HG02884 (cell line): ENCODE results near the gene ZNF621.
A peak's percentile ranks its signal among the peaks of the same experiment; 100 is the strongest.
"Not testable (repeated sequence)": the region's sequence is repeated elsewhere in the genome, so short reads cannot be mapped to it uniquely, and the experiment has no call there.

Source experiments
- ATAC-seq: cut with Tn5 transposase; IDR thresholded peaks from one replicate; pipeline ENCODE4 v1.9.1; 2021; ENCODE audit warnings: mild to moderate bottlenecking, moderate library complexity; ENCODE audit not compliant: unreplicated experiment

Gene ZNF621

DNA sequence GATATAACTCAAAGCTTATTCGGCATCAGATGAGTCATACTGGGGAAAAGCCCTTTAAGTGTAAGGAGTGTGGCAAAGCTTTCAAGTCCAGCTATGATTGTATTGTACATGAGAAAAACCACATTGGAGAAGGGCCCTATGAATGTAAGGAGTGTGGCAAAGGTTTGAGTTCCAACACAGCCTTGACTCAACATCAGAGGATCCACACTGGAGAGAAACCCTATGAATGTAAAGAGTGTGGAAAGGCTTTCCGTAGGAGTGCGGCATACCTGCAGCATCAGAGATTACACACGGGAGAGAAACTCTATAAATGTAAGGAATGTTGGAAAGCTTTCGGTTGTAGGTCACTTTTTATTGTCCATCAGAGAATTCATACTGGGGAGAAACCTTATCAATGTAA lies 7.5 kb downstream of the ZNF621 start:
- no peak for ATAC-seq

DNA sequence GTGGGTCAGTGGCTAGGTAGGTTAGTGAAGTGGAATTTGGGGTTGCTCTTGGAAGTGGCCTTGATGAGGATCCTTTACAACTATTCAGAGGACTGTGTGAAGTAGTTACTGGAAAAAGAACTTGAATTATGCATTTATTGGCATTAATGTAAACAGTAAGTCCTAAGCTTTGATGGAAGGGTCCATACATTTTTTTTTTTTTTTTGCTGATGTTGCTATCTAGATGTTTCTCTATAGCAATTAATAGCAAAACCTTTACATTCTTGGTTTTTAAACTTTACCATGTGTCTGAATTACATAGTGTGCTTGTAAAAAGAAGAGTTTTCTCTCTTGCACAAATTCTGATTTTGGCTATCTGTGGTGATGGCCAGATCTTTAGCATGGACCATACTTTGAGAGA lies 9.5 kb downstream of the ZNF621 start:
- no peak for ATAC-seq

DNA sequence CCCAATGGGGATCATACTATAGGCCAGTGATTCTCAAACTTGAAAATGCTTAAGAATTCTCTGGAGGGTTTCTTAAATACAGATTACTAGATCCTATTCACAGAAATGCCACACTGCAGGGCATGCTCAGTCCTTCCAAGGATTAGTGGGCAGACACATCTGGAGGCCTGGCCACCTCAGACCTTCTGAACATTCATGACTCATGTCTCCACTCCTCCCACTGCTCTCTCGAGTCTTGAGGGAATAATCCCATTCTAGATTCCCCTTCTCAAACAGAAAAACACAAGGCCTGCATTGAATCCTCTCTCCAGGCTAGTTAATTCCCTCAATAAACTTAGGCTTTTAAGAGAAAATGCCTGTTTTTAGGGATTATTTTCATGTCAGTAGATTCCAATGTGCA lies 22.1 kb downstream of the ZNF621 start:
- ATAC-seq = no peak

DNA sequence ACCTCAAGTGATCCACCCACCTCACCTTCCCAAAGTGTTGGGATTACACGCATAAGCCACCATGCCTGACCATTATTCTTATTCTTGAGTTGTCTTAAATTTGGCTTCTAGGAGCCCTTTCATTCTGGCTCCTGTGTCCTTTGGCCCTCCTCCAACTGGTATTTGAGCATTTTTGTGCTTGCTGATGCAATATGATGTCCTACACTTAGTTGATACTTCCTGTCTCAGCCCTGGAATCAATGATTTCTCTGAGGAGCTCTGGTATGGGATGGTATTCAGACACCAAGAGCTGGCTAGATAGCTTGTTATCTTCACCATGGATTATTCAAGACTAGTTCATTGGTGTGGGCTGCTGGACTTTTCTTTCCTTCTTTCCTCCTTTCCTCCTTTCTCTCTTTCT lies 25.4 kb downstream of the ZNF621 start:
- no peak for ATAC-seq

DNA sequence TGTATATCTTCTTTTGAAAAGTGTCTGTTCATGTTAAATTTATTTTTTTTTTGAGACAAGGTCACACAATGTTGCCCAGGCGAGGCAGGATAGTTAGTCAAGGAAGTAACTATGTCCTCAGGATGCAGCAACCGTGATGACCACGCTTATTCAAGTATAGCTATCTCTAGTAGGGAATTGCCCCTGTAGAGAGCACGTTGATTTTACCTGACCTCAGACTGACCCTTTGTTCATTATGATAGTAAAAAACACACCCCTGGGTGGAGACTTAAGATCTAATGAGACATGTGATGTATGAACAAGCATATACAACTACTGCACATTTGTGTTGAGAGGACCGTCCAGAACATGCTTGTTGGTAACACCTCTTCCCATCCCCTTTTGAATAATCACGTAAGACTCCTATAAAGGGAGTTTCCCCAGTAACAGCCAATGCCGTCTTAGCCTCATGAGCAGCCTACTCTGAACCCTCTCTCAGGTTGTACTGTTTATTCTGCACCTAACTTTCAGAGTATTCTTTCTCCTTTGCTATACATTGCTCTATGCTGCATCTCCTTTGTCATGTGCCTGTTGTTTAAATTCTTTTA lies 32.9 kb downstream of the ZNF621 start:
- ATAC-seq = peak; percentile 47

DNA sequence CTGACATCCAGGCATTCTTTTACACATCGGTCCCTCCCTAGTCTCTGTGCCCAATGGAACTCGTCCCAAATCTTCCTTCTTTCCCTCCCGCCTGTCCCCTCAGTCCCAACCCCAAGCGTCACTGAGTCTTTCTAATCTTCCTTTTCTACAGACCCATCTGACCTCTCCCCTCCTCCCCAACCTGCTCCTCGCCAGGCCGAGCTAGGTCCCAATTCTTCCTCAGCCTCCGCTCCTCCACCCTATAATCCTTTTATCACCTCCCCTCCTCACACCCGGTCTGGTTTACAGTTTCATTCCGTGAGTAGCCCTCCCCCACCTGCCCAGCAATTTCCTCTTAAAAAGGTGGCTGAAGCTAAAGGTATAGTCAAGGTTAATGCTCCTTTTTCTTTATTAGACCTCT lies 37.7 kb downstream of the ZNF621 start:
- ATAC-seq = not testable (repeated sequence)

DNA sequence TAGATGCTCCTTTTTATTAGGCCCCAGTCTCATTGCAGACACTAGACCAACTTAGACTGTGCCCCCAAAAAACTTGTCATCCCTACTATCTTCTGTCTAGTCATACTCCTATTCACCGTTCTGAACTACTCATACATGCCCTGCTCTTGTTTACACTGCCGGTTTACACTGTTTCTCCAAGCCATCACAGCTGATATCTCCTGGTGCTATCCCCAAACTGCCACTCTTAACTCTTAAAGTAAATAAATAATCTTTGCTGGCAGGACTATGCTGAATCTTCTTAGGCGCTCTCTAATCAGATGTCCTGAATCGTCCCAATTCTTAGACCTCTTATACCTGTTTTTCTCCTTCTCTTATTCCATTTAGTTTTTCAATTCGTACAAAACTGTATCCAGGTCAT lies 40.9 kb downstream of the ZNF621 start:
- not testable (repeated sequence) for ATAC-seq

DNA sequence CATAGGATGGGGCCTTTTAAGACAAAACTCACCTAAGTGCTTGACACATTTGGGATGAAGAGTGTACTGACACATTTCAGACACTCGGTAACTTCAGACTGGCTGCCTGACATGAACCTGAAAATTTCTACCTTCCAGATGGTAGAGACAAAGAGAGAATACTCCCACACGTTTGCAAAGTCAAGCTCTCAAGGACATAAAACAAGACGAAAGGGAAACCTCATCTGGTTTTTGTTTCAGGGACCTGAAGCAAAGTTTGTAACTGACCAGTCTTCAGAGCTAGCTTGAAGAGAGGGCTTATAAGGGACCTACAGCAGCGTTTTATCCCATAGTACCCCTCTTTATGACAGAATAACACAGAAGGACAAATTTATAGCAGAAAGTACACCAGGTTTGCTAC lies 41.9 kb downstream of the ZNF621 start:
- ATAC-seq = no peak

DNA sequence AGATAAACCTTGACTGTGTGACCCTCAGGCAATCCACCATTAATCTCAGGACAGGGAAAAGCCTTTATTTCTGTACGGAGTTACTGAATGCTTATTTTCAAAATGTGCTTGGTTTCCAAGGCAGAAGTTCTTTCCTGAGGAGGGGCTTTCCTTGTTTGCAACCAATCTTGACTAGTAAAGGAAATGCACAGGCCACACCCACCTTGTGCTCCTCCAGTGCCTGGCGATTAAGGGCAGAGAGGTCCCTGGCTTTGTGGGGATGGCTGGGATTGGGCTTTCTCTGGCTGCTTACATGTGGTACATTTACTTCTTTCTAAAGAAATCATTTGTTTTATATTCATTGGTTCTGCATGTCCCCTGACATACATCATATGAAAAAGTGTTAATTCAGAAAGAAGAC lies 47.8 kb downstream of the ZNF621 start:
- no peak for ATAC-seq

DNA sequence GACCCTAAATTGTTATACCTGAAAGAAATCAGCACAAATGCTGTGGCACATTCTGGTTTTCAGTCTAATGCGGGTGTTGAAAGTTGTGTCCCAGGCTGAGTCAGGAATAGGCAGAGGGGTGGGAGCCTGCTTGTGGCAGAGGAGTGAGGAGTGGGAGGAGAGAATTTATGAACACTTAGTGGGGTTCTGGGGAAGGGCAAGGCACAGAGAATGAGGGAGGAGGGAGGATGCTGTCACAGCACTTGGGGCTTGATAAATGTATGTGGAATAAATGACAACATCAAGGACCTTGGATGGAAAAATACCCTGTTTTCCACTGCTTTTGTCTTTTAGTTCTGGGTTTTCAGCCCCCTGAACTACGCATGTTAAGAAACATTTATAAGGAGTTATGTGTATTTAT lies 49.3 kb downstream of the ZNF621 start:
- ATAC-seq = no peak

DNA sequence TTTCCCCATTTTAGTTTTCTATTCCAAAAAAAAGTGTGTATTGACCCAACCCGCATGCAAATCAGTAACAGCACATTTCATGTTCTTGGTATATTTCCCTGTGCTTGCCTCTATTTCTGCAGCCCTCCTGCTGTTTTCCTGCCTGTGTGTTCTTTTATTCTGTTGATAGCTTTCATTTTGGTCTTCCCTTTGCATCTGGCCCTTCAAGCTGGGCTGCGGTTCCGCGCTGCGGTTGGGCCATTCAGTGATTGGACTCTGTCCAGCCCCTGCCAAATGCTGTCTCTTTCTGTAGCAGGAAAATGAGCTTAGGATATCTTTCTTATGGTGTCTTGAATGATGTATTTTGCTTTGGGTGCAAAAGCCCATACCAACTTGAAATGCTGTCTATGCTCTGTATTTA lies 49.9 kb downstream of the ZNF621 start:
- ATAC-seq = no peak

DNA sequence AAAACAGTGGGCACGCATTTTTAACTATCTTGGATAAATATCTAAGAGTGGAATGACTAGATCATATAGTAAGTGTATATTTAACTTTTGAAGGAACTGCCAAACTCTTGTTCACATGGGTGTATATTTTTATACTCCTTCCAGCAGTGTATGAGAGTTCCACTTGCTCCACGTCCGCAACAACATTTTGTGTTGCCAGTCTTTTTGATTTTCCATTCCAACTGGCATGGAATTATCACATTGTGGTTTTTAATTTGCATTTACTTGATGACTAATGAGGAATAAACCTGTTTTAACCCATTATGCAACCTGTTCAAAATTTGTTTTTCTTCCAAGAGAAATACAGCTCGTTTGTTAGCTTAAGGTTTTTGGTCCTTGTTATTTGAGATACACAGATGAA lies 51.6 kb downstream of the ZNF621 start:
- no peak for ATAC-seq

DNA sequence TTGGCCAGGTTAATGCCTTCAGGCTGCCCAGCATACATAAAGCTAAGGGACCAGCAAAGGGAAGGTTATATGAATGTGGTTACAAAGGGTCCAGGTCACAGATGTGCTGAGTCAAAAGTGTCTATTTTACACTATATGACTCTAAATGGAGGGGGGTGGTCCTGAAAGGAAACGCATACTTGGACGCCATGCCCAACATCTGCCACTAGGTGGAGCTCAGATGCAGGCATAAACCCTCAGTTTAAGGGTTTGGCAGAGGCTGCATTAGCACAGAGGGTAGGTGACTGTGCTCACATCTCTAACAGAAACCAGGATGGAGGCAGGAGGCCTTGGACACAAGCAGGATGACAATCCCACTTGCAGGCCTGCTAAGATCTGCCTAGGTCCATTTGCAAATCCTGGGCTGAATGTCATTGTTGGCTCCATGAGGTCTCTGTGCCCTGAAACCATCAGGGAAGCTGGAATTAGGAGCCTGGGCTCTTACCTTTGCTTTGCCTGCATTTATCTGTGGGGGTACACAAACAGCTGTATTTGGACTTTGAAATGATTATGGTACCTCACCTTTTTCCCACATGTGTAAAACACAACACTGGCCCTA lies 55.8 kb downstream of the ZNF621 start:
- ATAC-seq = no peak

DNA sequence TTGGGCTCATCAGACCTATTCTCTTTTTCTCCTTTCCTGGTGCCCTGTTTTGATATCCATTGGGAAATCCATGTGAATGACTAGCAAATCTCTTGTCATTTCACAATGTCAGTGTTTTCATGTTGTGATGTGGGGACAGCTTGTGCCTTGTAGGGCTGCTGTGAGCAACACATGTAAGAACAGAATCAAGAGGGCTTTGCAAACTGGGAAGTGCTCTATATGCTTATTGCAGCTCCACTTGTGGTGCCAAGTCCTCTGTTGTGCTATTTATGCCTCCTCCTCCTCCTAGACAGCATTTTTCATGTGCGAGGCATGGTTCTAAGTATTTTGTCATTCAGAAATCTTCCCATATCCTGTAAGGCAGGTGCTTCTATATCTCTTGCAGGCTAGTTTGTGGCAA lies 56.4 kb downstream of the ZNF621 start:
- no peak for ATAC-seq

DNA sequence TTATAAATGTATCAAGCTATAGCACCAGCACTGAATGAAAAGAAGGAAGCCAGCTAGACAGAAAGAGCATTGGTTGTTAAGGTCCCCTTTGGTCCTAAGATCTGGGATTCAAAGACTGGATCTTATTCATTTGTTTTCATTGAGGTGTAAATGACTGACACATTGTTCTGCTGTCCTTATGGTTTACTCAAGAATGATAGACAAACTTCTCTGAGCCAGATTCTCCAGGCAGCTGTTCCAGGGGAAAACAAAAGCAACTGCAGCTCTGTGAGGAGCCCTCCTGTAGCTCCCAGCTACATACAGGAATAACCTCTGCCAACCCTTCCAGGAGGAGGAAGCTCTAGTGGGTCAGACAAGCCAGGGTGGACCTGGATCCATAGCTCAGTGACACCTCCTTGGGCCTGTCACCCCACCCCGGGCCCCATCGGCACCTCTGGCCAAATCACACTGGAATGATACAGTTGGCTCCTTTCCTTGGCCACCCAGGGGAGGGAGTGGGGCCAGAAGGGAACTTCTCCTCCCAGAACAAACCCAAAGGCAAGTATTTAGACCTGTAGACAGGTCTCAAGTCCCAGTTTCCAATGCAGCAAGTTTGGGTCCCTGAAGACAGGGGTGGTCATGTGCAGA lies 57.8 kb downstream of the ZNF621 start:
- ATAC-seq = no peak

DNA sequence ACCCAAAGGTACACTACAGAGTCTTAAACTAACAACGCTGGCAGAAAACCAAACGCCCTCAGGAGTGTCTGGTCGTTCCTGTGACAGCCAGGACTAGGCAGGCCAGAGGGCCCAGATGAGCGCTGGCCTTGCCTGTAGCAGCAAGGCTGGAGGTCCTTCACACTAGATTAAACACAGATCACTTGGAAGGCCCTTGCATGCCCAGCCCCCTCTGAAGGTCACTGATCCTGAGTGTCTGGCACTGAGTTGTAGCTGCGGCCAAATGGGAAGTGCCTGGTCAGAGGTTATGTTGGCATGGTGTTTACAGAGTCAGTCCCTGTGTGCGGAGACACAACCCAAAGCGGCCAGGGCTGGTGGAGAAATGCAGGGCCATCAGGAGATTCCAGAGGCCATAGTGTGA lies 58.9 kb downstream of the ZNF621 start:
- ATAC-seq = no peak

DNA sequence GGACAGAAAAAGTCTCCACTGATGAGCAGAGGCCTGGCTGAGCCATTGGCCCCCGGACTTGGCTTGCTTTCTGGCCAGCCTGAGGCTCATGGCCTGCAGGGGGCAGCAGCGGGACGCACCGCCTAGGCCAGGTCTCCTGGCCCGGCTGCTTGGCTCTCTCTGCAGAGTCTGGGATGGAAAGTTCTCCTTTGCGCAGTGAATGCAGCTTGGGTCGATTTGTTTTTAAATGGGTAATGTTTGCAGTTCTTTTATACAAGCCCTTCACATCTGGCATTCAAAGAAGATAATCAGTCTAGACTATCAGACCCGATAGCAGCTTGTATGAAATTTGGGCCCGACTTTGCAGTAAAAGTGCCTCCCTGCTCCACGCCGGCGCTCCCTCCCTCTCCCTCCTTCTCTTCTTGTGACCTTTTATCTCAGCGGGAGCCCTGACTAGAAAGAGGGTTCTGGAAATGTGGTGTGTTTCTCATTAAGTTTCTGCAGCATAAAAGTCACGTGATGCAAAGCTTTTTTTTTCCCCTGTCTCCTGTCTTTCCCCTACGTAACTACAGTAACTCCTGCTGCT lies 59.9 kb downstream of the ZNF621 start:
- ATAC-seq = no peak

DNA sequence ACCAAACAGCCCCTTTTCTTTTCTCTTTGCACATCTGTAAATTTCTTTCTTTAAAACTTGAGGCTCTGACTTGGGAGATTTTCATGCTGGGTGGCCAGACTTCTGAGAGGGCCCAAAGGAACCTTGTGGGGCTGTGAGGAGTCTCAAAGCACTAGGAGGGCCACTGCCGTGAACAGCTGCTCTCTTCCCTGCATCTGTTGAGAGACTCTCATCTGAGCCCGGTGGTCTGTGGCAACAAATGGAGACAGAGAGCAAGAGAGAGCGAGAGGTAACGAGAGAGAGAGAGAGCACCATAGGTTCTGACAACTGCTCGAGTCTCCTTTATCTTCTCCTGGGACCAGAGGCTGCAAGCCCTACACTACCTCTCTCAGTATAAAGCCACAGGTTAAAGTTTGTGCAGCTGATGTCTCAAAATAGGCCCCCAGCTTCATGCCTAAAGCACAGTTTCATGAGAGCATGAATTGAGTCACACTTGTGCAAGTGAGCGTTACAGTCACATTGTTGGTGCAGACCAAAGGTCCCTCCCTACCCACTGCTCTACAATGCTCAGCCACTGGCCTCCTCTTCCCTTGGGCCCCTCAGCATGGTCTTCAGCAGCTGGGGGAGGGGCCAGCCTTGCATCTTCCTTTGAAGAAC lies 60.7 kb downstream of the ZNF621 start:
- peak; percentile 77 for ATAC-seq

DNA sequence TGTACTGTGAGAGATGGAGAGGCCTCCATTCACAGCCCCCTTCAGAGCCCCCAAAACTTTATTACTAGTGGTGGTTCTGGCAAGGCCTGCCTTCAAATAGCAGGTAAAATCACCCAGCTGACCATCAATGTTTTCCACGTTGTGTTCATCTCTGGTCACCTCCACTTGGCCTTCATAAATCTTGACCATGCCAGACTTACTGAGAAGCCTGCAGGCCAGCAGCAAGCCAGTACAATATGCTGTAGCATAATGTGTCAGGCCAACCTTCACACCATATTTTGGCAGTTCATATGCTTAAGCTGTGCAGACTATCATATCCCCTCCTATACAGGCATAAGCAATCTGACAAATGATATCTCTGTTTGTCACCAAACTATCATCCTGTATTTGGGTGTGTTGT lies 62.1 kb downstream of the ZNF621 start:
- ATAC-seq = no peak

DNA sequence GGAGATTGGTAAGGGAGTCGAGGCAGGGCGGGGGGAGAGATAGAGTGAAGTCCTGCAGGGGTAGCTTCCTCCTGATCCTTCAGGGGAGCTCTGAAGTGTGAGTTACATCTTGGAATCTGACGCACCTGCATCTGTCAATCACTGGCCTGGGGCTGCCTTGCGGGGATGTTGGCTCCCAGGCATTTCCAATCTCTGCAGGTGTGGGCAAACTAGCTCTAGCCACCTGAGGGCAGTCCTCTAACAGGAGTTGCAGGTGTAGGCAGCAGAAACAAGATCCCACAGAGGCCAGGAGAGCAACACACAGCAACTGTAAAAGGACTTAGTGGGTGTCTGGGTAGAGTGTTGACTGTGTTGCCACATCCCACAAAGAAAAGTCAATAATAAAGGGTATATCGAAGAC lies 63.6 kb downstream of the ZNF621 start:
- ATAC-seq = no peak
